Testis (tissue), 2 donors: ENCODE results near the gene SLC27A2.

Source experiments
- POLR2A ChIP-seq: fragments of 450-650 bp; IDR thresholded peaks from one replicate; pipeline ENCODE4 v1.6.1; 2017; ENCODE audit warnings: antibody characterized with exemption, mild to moderate bottlenecking, moderate library complexity
- TF ChIP-seq, protein P1 (sequence below), 3 experiments: fragments of 450-650 bp in 2 of 3; fragments of 200-600 bp in 1 of 3; sonication (generic) in 1 of 3; IDR thresholded peaks; one replicate each; pipeline ENCODE4 v1.5.1; 2016 to 2019; ENCODE audit warnings: antibody characterized with exemption in 3 of 3, mild to moderate bottlenecking in 2 of 3, moderate library complexity in 1 of 3

DNA sequence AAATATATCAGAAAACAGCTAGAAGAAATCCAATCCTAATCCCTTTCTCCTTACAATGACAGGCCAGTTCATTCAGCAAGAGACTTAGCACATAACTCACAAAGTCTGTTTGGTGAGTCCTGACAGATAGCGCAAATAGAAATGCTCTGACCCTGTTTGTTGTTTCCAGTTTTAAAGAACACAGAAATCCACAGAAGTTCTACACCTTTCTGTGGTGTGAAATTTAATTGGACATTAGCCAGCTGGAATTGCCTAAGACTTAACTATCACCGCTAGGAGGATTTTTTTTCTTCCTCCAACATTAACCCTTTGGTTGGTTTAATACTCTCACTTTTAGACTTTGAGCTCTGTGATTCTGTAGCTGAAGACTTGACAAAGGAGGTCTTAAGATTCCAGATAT, 52.8 kb downstream of the SLC27A2 start:
- no peak for TF ChIP-seq POLR2A
- TF ChIP-seq, protein P1, sequence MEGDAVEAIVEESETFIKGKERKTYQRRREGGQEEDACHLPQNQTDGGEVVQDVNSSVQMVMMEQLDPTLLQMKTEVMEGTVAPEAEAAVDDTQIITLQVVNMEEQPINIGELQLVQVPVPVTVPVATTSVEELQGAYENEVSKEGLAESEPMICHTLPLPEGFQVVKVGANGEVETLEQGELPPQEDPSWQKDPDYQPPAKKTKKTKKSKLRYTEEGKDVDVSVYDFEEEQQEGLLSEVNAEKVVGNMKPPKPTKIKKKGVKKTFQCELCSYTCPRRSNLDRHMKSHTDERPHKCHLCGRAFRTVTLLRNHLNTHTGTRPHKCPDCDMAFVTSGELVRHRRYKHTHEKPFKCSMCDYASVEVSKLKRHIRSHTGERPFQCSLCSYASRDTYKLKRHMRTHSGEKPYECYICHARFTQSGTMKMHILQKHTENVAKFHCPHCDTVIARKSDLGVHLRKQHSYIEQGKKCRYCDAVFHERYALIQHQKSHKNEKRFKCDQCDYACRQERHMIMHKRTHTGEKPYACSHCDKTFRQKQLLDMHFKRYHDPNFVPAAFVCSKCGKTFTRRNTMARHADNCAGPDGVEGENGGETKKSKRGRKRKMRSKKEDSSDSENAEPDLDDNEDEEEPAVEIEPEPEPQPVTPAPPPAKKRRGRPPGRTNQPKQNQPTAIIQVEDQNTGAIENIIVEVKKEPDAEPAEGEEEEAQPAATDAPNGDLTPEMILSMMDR (IDR thresholded peaks at IDR 0.05), result no peak
